HK-2 (cell line): Measurements from ENCODE around the gene SLC9A3.

Source experiments
- DNase-seq: peaks from one replicate; pipeline ENCODE4 v3.0.0-alpha.2; 2018; ENCODE audit not compliant: unreplicated experiment

The SLC9A3 gene

GRCh38 chr5:443239-444151 lies 80.8 kb downstream of the SLC9A3 start:
- no peak for DNase-seq

DNA sequence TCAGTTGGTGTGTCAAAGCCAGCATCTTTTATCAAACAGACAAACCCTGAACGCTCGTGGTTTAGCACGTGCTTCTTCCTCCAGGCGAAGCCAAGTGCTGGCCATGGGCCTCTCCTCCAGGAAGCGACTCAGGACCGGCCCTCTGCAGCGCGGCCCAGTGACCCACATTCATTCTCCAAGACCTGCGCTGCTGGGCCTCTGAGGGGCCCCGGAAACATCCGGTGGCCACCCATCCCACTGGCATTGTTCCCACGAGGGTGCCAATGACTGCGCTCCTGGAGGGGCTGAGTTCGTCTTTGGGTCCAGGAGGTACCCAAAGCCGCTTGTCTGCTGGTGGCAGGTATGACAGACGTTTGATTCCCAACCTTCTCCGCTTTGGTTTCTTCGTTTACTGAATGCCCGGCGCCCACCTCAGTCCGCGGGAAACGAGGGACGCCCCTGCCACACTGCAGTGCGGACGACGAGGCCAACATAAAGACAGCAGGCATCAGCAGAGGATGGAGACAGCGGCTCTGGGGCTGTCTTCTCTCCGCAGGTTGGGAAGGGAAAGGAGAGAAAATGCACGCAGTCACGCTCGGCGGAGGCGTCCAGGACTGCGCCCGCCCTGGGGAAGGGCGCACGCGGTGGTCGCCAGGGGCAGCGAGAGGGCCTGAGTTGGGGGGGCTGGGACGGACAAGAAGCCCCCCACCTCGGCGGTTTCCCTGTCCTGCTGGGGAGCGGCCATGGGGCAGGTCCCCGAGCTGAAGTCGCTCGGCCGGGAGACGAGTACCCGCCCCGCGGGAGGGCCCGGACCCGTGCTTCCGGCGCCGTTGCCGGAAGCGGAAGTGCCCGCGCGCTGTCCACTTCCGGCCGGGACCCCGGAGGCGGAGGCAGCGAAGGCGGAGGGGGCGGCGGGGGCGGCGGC lies 81.7 kb downstream of the SLC9A3 start, which contains the start of gene EXOC3:
Gene EXOC3 (plus strand): TSS at position 842 of the 904 bp plus-strand sequence. CDS start 3,030 bp downstream, outside the sequence.
- DNase-seq, result peak; percentile 72

DNA sequence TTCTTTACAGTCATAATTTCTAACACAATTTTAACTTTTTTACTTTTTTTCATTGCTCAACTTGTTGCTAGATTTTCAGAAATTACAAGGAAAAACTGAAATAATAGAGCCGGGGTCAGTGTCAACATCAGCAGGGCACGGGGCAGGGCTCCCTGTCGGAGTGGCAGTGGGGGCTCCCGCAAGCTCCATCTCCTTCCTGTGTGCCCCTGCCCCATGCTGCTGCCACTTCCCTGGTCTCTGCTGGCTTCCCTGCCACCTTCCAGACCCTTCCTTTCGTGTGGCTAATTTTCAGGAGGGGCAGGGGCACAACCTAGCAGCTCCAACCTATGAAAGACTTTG lies 82.3 kb downstream of the SLC9A3 start:
- DNase-seq, result no peak

DNA sequence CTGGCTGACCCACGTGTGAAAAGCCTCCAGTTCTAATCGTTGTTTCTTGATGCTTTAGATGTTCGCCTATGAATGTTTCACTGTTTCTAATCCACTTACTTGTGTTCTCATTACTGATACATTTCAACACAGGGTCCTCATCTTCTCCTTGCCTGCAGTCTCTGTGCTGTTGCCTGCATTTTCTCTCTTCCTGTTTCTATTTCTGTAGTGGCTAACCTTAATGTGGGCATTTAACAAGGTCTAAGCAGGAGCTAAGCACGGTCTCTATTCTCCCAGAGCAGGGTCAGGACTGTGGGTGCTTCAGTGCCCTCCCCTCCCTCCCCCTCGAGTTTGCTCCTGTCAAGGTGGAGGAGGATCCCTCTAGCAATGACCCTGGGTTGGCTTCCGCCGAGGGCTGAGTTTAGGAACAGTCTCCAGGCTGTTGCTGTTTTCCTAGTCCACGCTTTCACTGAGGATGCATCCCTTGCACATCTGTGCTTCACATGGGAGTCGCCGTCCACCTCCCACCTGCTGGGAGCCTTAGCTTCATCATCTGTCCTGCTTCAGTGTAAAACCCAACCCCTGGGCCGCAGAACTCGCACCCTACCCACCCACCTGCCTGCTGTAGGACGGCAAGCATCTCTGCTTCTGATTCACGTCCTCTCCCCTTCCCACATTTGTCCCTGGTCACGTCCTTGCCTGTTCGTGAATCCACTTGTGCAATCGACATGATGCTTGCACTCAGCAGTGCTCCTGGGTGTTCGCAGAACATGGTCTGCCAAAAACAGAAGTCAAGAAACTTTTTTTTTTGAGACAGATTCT lies 83.6 kb downstream of the SLC9A3 start:
- DNase-seq, result no peak

DNA sequence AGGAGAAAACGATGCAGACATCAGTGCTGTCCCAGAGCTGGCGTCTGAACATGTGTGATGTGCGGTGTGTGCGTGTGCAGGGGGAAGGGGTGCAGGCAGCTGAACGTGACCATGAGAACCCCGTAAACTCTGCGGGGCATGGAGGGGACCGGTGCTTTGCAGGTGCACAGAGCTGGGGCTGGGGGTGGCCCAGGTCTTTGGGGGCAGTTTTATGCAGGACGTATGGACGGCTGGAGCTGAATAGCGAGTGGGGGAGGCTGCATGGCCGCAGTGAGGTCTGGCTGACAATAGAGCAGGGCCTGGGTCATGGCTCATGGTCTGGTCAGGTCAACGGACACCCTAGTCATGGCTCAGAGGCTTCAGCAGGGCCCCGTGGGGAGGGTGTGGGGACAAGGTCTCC lies 84.6 kb downstream of the SLC9A3 start:
- no peak for DNase-seq

DNA sequence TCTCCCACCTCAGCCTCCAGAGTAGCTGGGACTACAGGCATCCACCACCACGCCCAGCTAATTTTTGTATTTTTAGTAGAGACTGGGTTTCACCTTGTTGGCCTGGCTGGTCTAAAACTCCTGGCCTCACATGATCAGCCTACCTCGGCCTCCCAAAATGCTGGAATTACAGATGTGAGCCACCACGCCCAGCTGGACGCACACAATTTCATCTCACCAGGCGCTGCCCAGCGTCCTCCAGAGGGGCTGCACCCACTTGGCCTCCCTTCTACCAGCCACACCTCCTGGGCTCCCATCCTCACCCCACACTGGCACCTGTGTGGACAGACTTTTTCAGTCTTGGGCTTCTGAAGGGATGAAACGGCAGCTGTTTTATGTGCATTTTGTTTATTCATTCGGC lies 85.1 kb downstream of the SLC9A3 start:
- DNase-seq, result no peak

DNA sequence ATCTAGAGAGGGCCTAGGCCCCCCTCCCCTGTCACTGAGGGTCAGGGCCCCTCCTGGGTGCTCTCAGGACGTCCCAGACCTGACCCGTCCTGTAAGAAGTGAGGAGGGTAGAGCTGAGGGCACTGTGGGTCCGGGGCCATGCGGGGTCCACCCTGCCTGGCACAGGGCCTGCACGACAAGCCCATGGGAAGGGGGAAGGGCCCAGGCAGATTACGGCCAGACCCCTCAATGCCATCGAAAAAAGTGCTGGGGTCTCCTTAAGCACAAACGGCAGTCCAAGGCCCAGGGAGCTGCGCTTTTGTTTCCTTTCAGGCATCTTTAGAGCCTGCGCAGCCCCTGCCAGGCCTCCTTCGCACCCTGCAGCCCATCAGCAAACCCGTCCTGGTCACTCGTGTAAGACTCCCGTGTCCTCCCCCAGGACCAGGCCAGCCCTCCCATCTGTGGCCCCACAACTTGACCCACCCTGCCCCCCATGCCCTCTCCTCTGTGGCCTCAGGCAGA lies 85.7 kb downstream of the SLC9A3 start:
- no peak for DNase-seq

GRCh38 chr5:437281-437771 lies 86.9 kb downstream of the SLC9A3 start:
- DNase-seq, result no peak

- no peak for DNase-seq
Measured at GRCh38 chr5:436641-436975, 87.6 kb downstream of the SLC9A3 start.

DNA sequence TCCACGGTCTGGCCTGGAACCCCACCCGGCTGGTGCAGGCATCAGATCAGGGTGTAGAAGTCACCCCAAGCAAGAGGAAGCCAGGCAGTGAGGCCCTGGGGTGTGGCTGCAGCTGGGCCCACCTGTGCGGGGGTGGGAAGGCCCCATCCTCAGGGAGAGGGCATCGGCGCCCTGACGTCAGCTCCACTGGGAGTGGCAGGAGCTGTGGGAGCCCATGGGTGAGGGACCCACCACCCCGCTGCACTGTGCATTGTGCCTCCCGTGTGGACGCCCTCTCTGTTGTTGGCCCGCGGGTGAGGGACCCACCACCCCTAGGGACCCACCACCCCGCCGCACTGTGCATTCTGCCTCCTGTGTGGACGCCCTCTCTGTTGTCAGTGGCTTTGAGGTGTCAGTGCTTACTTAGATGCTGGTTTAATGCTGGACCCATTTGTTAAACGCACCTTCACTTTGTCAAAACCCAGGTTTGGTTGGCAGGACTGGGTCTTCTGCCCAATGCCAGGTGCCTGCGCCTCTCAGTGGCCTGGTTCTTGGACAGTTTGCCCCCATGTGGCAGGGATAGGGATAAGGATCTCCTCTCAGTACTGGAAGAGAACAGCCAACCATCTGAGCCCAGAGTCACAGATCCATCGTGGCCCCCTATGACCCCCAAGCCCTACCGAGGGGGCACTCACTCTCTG lies 88.1 kb downstream of the SLC9A3 start:
- DNase-seq, result no peak

DNA sequence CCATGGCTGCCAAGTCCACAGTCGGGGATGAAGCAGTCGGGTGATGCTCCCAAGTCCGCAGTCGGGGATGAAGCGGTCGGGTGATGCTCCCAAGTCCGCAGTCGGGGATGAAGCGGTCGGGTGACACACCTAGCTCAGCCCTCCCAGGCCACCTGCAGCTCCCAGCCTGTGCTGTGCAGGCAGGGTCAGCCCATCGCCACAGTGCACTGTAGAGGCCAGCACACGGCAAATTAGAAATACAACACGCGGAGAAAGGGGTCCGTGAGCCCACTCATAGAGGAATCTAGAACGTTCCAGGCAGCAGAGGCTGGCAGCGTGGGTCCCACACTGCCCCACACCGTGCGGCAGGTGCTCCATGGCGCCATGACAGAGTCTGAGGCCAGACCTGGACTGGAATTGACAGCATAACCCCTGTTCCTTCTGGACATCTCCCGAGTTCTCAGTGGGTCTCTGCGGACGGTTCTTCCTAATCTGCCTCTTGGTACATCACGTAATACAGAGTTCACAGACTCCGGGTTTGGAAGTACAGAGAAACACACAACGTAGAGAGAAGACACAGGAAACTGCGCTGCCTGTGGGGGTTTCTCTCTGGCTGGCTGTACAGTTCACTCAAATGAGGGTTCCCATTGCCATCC lies 89.0 kb downstream of the SLC9A3 start:
- DNase-seq, result no peak

- DNase-seq, result no peak
Measured at GRCh38 chr5:434443-435146, 89.7 kb downstream of the SLC9A3 start.

GRCh38 chr5:433836-434235 lies 90.4 kb downstream of the SLC9A3 start:
- no peak for DNase-seq

DNA sequence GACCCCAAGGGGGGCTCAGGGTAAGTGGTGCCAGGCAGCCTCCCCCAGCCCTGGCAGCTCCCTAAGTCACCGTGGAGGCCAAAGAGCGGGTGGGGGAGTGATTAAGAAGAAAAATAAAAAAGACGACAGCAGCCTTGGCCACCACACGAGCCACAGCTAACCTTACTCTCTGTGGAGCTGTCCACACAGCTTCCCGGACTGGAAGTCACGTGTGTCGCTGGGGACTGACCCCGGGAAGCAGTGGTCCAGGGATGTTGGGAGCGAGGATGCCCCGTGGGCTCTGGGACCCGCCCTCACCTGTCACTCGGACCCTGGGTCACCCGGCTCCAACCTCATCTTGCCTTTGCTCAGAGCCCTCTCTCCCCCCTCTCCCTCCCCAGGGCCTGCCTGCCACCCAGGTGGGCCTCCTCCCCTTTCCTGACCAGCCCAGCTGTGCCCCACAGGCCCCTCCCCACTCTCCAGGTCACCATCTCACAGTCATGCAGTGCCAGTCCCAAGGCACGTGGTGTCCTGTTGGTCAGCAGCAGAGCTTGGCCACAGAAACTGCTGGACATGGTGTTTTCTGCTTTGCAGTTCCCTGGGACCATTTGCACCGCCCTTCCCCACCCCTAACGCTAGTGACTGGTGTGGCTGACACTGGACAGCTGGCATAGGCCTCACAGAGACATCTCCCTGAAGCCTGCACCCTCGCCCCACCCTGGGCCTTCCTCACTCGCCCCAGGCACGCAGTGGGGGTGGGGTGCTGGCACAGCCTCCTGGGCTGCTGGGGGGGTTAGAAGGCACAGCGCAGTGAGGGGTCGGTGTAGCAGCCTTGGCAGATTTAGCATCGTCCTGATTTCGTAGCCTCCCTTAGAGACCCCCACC lies 91.1 kb downstream of the SLC9A3 start:
- DNase-seq, result no peak

DNA sequence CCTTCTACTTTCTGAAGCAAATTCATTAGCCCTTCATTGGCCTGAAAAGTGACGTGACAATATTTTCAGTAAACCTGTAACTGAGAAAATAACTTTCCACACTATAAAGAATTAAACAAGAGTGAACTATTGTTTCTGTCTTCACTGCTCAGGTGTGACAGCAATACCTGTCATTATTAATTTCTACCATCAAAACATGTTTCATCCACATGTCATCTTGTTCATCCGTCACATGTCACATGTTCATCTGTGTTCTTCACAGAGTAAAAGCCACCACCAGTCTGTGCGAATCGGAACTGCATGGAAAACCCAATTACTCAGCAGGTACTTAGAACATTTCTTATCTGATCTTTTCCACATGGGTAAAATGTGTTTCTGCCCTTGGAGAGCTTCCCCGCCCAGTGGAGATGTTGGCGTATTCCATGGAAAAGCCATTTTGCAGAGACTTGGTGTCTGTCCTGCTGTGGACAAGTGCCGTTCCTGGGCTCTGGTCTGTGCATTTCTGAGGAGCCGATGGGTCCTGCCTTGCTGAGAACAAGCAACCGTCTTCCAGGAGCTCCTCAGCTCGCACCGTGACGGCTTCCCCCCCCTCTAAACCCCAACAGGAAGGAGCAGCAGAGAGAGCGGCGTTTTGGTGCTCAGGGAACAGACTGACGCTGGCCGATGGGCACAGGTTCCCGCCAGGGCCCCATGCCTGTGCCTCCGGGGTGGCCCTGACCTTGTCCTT lies 91.9 kb downstream of the SLC9A3 start:
- DNase-seq, result no peak

DNA sequence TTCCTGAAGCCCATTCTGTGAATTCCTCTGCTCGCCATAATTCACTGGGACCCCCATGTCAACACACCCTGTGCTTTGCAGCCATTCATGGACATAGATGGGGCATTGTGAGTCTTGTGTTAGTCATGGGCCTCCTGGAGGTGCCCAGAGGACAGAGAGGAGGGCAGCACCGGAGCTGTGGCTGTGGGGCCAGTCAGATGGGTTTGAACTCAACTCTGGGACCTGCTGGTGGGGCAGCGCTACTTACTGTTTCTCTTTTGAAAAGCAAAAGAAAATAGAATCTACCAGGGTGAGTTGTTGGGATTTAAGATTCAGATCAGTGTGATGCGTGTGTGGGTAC lies 92.6 kb downstream of the SLC9A3 start:
- DNase-seq, result no peak

GRCh38 chr5:431001-431710 lies 93.1 kb downstream of the SLC9A3 start:
- DNase-seq, result peak; percentile 45
